CD4-positive, CD25-positive, alpha-beta regulatory T cell (primary cell): ENCODE data around the gene PARVG. TPM values are rescaled to one million over a fixed set of nuclear protein-coding genes. Genes with fewer than 3 reads are reported as not detected.

Experiments used
- ATAC-seq, 2 donors: fragments of 150-1000 bp; cut with Tn5 transposase; one replicate each; pipeline ENCODE4 v1.10.0; 2021; ENCODE audit warnings: low read depth in 2 of 2, moderate number of reproducible peaks in 2 of 2, moderate library complexity in 1 of 2
- DNase-seq, 3 donors: peaks; one replicate each; pipeline versions ENCODE4 v3.0.0 to v3.0.0-alpha.2; 2012 to 2022; ENCODE audit warnings: mixed read lengths in 1 of 3
- H3K27ac ChIP-seq: one replicate; pipeline ENCODE4 v1.7.0; 2013; ENCODE audit warnings: mild to moderate bottlenecking, low read length; ENCODE audit not compliant: insufficient read depth, poor library complexity, severe bottlenecking
- H3K27me3 ChIP-seq: one replicate; pipeline ENCODE4 v1.7.0; 2013; ENCODE audit warnings: low read length; ENCODE audit not compliant: control insufficient read depth, insufficient read depth
- H3K36me3 ChIP-seq: one replicate; pipeline ENCODE4 v1.7.0; 2013; ENCODE audit warnings: mild to moderate bottlenecking, low read length, moderate library complexity; ENCODE audit not compliant: control insufficient read depth, insufficient read depth
- H3K4me1 ChIP-seq: 2 replicates; pipeline ENCODE4 v1.7.0; 2013; ENCODE audit warnings: mild to moderate bottlenecking, low read length; ENCODE audit not compliant: insufficient read depth, control insufficient read depth, poor library complexity, severe bottlenecking
- H3K4me3 ChIP-seq: one replicate; pipeline ENCODE4 v1.7.0; 2013; ENCODE audit warnings: low read depth, mild to moderate bottlenecking, low read length, moderate library complexity
- H3K9me3 ChIP-seq, 2 experiments: 1 replicate in 1 of 2; 2 replicates in 1 of 2; pipeline ENCODE4 v1.7.0; 2013; ENCODE audit warnings: low read length in 2 of 2, mild to moderate bottlenecking in 1 of 2, moderate library complexity in 1 of 2; ENCODE audit not compliant: control insufficient read depth in 2 of 2
- H3K27ac Mint-ChIP-seq, 3 donors: one replicate each; pipeline ENCODE4 v1.8.0; 2020 to 2022; ENCODE audit warnings: mild to moderate bottlenecking in 3 of 3, mixed read lengths in 3 of 3, moderate library complexity in 2 of 3
- H3K27me3 Mint-ChIP-seq: one replicate; pipeline ENCODE4 v1.8.0; 2022; ENCODE audit warnings: mild to moderate bottlenecking, mixed read lengths
- H3K36me3 Mint-ChIP-seq: one replicate; pipeline ENCODE4 v1.8.0; 2020; ENCODE audit warnings: mixed read lengths
- H3K4me1 Mint-ChIP-seq, 4 donors: one replicate each; pipeline ENCODE4 v1.8.0; 2020 to 2022; ENCODE audit warnings: mixed read lengths in 4 of 4, mild to moderate bottlenecking in 1 of 4
- H3K4me3 Mint-ChIP-seq, 4 donors: one replicate each; pipeline ENCODE4 v1.8.0; 2020 to 2022; ENCODE audit warnings: mild to moderate bottlenecking in 4 of 4, mixed read lengths in 4 of 4, moderate library complexity in 3 of 4
- H3K9me3 Mint-ChIP-seq, 7 donors: one replicate each; pipeline ENCODE4 v1.8.0; 2020 to 2022; ENCODE audit warnings: mixed read lengths in 7 of 7, mild to moderate bottlenecking in 3 of 7, moderate library complexity in 2 of 7
- polyA plus RNA-seq, 4 donors: library from polyadenylated mRNA; unstranded; fragments of 300-500 nt; fragmentation: Illumina TruSeq; gene quantifications; one replicate each; pipeline ENCODE4 v1.2.3, GENCODE V29; 2021
- total RNA-seq: library from RNA; stranded (reverse); gene quantifications from one replicate; pipeline ENCODE4 v1.2.3, GENCODE V29; 2022

PARVG gene, protein sequence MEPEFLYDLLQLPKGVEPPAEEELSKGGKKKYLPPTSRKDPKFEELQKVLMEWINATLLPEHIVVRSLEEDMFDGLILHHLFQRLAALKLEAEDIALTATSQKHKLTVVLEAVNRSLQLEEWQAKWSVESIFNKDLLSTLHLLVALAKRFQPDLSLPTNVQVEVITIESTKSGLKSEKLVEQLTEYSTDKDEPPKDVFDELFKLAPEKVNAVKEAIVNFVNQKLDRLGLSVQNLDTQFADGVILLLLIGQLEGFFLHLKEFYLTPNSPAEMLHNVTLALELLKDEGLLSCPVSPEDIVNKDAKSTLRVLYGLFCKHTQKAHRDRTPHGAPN
- total RNA-seq (132 TPM), polyA plus RNA-seq (10 to 100 TPM; 40.3 to 57.9 (median 45.7) TPM)

DNA sequence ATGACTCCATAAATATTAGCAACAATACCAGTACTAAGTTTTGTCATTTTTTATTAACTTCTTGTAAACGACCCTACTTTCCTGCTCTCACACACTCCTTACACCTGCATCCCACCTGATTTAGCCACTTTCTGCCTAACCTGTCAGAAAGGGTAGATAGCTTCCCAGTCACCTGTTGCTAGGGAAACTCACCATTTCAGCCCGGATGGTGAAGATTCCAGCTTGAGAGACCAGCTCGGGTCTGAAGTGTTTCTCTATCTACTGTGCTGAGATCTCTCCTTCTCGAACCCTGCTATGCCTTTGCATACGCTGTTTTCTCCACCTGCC lies at the start of gene PARVG:
TSS of gene PARVG (plus strand) at position 220 of the 327 bp plus-strand sequence. CDS start 2,405 bp downstream, outside the sequence.
- peak within 1 kb of the TSS; percentile 78 for H3K27ac ChIP-seq
- H3K4me1 ChIP-seq: peaks cover 24% of the 10 kb centered on the region
- H3K4me3 Mint-ChIP-seq: peak within 1 kb of the TSS; percentile 90 to 99 (median 94)
- no peaks in the 10 kb centered on the region for H3K9me3 ChIP-seq
- no peaks in the 10 kb centered on the region for H3K27me3 Mint-ChIP-seq
- H3K4me1 Mint-ChIP-seq: peaks cover 0 to 35% (median 18%) of the 10 kb centered on the region in 4 donors
- peak; percentile 34 to 43 for ATAC-seq
- peaks cover 4% of the 10 kb centered on the region for H3K36me3 ChIP-seq
- H3K27me3 ChIP-seq: no peaks in the 10 kb centered on the region
- DNase-seq: peak; percentile 34 to 76 (median 60)
- peak within 1 kb of the TSS; percentile 86 to 99 (median 88) for H3K27ac Mint-ChIP-seq
- peak within 1 kb of the TSS; percentile 77 for H3K4me3 ChIP-seq
- H3K9me3 Mint-ChIP-seq: no peaks in the 10 kb centered on the region
- no peaks in the 10 kb centered on the region for H3K36me3 Mint-ChIP-seq

DNA sequence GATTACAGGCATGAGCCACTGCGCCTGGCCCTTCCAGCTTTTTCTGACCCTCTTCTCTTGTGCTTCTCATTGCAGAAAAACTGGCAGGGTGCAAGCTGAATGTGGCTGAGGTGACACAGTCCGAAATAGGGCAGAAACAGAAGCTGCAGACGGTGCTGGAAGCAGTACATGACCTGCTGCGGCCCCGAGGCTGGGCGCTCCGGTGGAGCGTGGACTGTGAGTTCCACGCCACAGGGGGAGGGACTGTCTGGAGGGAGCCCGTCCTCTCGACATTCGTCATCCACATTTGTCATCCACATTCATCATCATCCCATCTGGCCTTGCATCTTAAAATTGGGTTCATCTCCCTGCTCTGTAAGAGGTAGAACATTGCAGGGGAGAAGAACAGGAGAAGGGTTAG lies 49.3 kb upstream of the PARVG start:
- DNase-seq (no peak), ATAC-seq (no peak)
- H3K36me3 Mint-ChIP-seq: peaks cover 18% of the 10 kb centered on the region
- no peak overlapping the region for H3K27ac Mint-ChIP-seq
- Histone ChIP-seq H3K9me3 (peaks cover 0 to 7% of the 10 kb centered on the region in 2 experiments), H3K27ac (no peak overlapping the region), H3K4me3 (no peak overlapping the region), H3K36me3 (peaks cover 14% of the 10 kb centered on the region), H3K27me3 (no peaks in the 10 kb centered on the region), H3K4me1 (no peaks in the 10 kb centered on the region)
- peaks cover 0 to 13% (median 3%) of the 10 kb centered on the region in 7 donors for H3K9me3 Mint-ChIP-seq
- H3K4me3 Mint-ChIP-seq: no peak overlapping the region
- H3K4me1 Mint-ChIP-seq: peaks cover 0 to 22% (median 12%) of the 10 kb centered on the region in 4 donors
- no peaks in the 10 kb centered on the region for H3K27me3 Mint-ChIP-seq

DNA sequence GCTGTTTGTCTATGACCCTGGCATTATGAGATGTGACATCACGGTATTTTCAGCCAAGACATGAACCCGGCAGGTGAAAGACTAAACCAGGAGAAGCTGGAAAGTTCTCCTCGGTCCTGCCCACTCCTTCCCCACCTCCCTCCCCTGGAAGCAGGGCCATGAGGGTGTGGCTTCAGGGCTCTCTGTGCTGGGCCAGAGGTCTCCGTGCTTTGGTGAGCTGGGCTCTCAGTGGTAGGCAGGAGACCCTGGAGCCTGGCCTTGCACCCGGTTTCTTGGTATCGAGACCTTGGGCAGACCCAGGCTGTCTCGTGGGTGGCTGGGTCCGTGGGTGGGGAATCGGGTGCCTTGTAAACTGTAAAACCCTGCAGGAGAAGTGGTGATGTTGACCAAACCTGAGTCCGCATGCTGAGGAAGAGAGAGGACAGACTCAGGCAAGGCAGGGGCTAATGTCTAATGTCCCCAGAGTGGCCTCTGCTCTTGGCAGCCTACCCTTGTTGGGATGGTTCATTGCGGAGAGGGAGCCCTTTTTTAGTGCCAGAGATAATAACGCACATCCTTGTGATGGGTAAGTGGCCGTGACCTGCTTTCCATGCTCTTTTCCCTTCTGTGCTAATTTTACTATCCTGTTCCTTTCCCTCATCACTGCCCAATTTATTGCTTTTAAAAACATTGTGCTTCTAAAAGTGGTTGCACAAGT lies 48.6 kb upstream of the PARVG start:
- H3K27ac Mint-ChIP-seq: no peak overlapping the region
- H3K4me1 ChIP-seq: no peaks in the 10 kb centered on the region
- ATAC-seq (no peak), DNase-seq (no peak)
- H3K27me3 ChIP-seq: no peaks in the 10 kb centered on the region
- peaks cover 18% of the 10 kb centered on the region for H3K36me3 Mint-ChIP-seq
- peaks cover 2 to 4% of the 10 kb centered on the region in 2 experiments for H3K9me3 ChIP-seq
- peaks cover 0 to 22% (median 12%) of the 10 kb centered on the region in 4 donors for H3K4me1 Mint-ChIP-seq
- no peak overlapping the region for H3K4me3 Mint-ChIP-seq
- H3K4me3 ChIP-seq: no peak overlapping the region
- H3K36me3 ChIP-seq: peaks cover 17% of the 10 kb centered on the region
- H3K27ac ChIP-seq: no peak overlapping the region
- H3K9me3 Mint-ChIP-seq: peaks cover 0 to 12% (median 3%) of the 10 kb centered on the region in 7 donors
- no peaks in the 10 kb centered on the region for H3K27me3 Mint-ChIP-seq

- DNase-seq (no peak), ATAC-seq (no peak)
- no peak overlapping the region for H3K4me3 ChIP-seq
- H3K36me3 ChIP-seq: peaks cover 23% of the 10 kb centered on the region
- no peaks in the 10 kb centered on the region for H3K4me1 ChIP-seq
- Mint-ChIP-seq H3K27me3 (no peaks in the 10 kb centered on the region), H3K27ac (no peak overlapping the region), H3K4me3 (no peak overlapping the region), H3K4me1 (peaks cover 0 to 22% (median 12%) of the 10 kb centered on the region in 4 donors), H3K9me3 (peaks cover 0 to 14% (median 3%) of the 10 kb centered on the region in 7 donors), H3K36me3 (peaks cover 17% of the 10 kb centered on the region)
- no peak overlapping the region for H3K27ac ChIP-seq
- H3K9me3 ChIP-seq: peaks cover 8% of the 10 kb centered on the region in 2 experiments
- H3K27me3 ChIP-seq: no peaks in the 10 kb centered on the region
Measured at GRCh38 chr22:44132724-44133123, 48.0 kb upstream of the PARVG start.

DNA sequence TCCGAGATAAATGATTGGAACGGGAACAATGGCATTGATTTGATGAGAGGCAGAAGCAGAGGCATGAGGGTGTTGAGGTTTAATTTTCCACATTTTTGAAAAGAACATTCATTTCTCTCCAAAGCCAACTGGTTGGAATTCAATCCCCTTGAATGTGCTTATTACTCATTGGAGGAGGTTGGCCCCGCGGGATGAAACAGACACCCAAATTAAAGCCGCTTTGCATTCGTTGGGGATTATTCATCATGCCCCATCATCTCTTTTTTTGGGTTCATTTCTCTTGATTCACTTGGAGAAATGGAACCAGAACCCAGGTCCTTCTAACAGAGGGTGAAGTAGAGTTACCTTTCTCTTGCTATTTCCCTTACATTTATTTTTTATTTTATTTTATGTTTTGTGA lies 47.6 kb upstream of the PARVG start:
- no peak overlapping the region for H3K4me3 Mint-ChIP-seq
- H3K27ac Mint-ChIP-seq: no peak overlapping the region
- Histone ChIP-seq H3K27ac (no peak overlapping the region), H3K4me1 (no peaks in the 10 kb centered on the region), H3K9me3 (peaks cover 8 to 11% of the 10 kb centered on the region in 2 experiments), H3K36me3 (peaks cover 27% of the 10 kb centered on the region), H3K27me3 (no peaks in the 10 kb centered on the region), H3K4me3 (no peak overlapping the region)
- H3K36me3 Mint-ChIP-seq: peaks cover 18% of the 10 kb centered on the region
- no peaks in the 10 kb centered on the region for H3K27me3 Mint-ChIP-seq
- H3K9me3 Mint-ChIP-seq: peaks cover 0 to 16% (median 3%) of the 10 kb centered on the region in 7 donors
- DNase-seq (no peak), ATAC-seq (no peak)
- peaks cover 0 to 22% (median 12%) of the 10 kb centered on the region in 4 donors for H3K4me1 Mint-ChIP-seq

GRCh38 chr22:44133901-44134571 lies 46.7 kb upstream of the PARVG start:
- H3K27ac ChIP-seq: no peak overlapping the region
- no peak overlapping the region for H3K4me3 ChIP-seq
- Mint-ChIP-seq H3K27me3 (no peaks in the 10 kb centered on the region), H3K4me1 (peaks cover 0 to 22% (median 12%) of the 10 kb centered on the region in 4 donors), H3K9me3 (peaks cover 0 to 18% (median 3%) of the 10 kb centered on the region in 7 donors), H3K36me3 (peaks cover 18% of the 10 kb centered on the region), H3K27ac (no peak overlapping the region), H3K4me3 (no peak overlapping the region)
- H3K27me3 ChIP-seq: no peaks in the 10 kb centered on the region
- ATAC-seq (no peak), DNase-seq (no peak)
- H3K4me1 ChIP-seq: no peaks in the 10 kb centered on the region
- peaks cover 28% of the 10 kb centered on the region for H3K36me3 ChIP-seq
- peaks cover 8 to 11% of the 10 kb centered on the region in 2 experiments for H3K9me3 ChIP-seq

GRCh38 chr22:44136112-44136511 lies 44.6 kb upstream of the PARVG start:
- H3K27me3 Mint-ChIP-seq: no peaks in the 10 kb centered on the region
- peaks cover 0 to 8% (median 0%) of the 10 kb centered on the region in 4 donors for H3K4me1 Mint-ChIP-seq
- peaks cover 0 to 19% (median 3%) of the 10 kb centered on the region in 7 donors for H3K9me3 Mint-ChIP-seq
- peaks cover 24% of the 10 kb centered on the region for H3K36me3 Mint-ChIP-seq
- no peak overlapping the region for H3K4me3 Mint-ChIP-seq
- no peak for ATAC-seq
- Histone ChIP-seq H3K4me1 (no peaks in the 10 kb centered on the region), H3K9me3 (peaks cover 8 to 11% of the 10 kb centered on the region in 2 experiments), H3K36me3 (peaks cover 28% of the 10 kb centered on the region), H3K4me3 (no peak overlapping the region), H3K27me3 (no peaks in the 10 kb centered on the region), H3K27ac (no peak overlapping the region)
- DNase-seq: no peak
- H3K27ac Mint-ChIP-seq: no peak overlapping the region
